Astrocyte (in vitro differentiated cells and primary cell): ENCODE data around the gene COPS4.

Experiments
- EZH2 ChIP-seq: IDR thresholded peaks from 2 replicates; pipeline ENCODE4 v1.6.1; 2012; ENCODE audit warnings: mild to moderate bottlenecking, low read length, inconsistent platforms; ENCODE audit not compliant: insufficient read depth
- TF ChIP-seq, protein P1 (sequence below): IDR thresholded peaks from 2 replicates; pipeline ENCODE4 v1.5.1; 2011; ENCODE audit warnings: low read depth, mild to moderate bottlenecking, inconsistent platforms, low read length, moderate library complexity; ENCODE audit not compliant: insufficient read depth

DNA sequence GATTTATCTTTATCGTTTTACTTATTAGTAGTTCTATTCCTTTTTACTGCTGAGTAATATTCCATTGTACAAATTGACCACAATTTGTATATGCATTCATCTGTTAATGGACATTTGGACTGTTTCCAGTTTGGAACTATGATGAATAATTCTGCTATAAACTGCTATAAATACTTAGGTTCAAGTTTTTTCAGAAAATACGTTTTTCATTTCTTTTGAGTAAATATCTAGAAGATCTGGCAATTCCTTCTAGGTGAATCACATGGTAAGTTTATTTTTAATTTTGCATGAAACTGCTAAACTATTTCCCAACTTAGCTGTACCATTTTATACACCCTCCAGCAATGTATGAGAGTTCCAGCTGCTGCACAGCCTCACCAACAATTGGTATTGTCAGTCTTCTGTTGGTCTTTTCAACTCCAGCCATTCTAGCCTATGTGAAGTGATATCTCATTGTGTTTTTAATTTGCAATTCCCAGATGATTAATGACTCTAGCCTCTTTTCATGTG is 46.6 kb upstream of the COPS4 start:
- TF ChIP-seq, protein P1, sequence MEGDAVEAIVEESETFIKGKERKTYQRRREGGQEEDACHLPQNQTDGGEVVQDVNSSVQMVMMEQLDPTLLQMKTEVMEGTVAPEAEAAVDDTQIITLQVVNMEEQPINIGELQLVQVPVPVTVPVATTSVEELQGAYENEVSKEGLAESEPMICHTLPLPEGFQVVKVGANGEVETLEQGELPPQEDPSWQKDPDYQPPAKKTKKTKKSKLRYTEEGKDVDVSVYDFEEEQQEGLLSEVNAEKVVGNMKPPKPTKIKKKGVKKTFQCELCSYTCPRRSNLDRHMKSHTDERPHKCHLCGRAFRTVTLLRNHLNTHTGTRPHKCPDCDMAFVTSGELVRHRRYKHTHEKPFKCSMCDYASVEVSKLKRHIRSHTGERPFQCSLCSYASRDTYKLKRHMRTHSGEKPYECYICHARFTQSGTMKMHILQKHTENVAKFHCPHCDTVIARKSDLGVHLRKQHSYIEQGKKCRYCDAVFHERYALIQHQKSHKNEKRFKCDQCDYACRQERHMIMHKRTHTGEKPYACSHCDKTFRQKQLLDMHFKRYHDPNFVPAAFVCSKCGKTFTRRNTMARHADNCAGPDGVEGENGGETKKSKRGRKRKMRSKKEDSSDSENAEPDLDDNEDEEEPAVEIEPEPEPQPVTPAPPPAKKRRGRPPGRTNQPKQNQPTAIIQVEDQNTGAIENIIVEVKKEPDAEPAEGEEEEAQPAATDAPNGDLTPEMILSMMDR: no peak
- no peak for TF ChIP-seq EZH2
